Gastrocnemius medialis (tissue), 4 donors: Measurements from ENCODE around the gene SLC27A6. TPM values are rescaled to one million over a fixed set of nuclear protein-coding genes. Genes with fewer than 3 reads are reported as not detected.

Experiments used
- ATAC-seq, 2 donors: fragments of 150-250 bp; one replicate each; pipeline ENCODE4 v1.9.1; 2016
- DNase-seq, 2 donors: peaks; one replicate each; pipeline ENCODE4 v3.0.0-alpha.2; 2019
- H3K27ac ChIP-seq, 4 donors: fragments of 200-600 bp; sonication (generic); 1 replicate in 1 of 4; 2 replicates in 3 of 4; pipeline ENCODE4 v1.5.1; 2016 to 2018; ENCODE audit warnings: mild to moderate bottlenecking in 2 of 4, moderate library complexity in 1 of 4
- H3K27me3 ChIP-seq, 3 donors: fragments of 200-600 bp; sonication (generic) in 2 of 3; 1 replicate in 1 of 3; 2 replicates in 2 of 3; pipeline versions ENCODE4 v1.5.1 to v1.6.0; 2016 to 2019; ENCODE audit warnings: mild to moderate bottlenecking in 1 of 3, moderate library complexity in 1 of 3
- H3K36me3 ChIP-seq, 2 donors: fragments of 200-600 bp; sonication (generic) in 1 of 2; one replicate each; pipeline ENCODE4 v1.5.1; 2017 to 2018
- H3K4me1 ChIP-seq, 2 donors: fragments of 200-600 bp; sonication (generic) in 1 of 2; one replicate each; pipeline ENCODE4 v1.5.1; 2016 to 2017; ENCODE audit warnings: mild to moderate bottlenecking in 2 of 2
- H3K4me3 ChIP-seq, 4 donors: fragments of 200-600 bp; sonication (generic) in 3 of 4; 1 replicate in 1 of 4; 2 replicates in 3 of 4; pipeline ENCODE4 v1.5.1; 2016 to 2019; ENCODE audit warnings: mild to moderate bottlenecking in 2 of 4
- H3K9me3 ChIP-seq, 3 donors: fragments of 200-600 bp; sonication (generic) in 2 of 3; 1 replicate in 1 of 3; 2 replicates in 2 of 3; pipeline ENCODE4 v1.5.1; 2016 to 2019
- POLR2A ChIP-seq, 2 donors: fragments of 450-650 bp; IDR thresholded peaks; one replicate each; pipeline ENCODE4 v1.6.1; 2017; ENCODE audit warnings: antibody characterized with exemption in 2 of 2, mild to moderate bottlenecking in 2 of 2, moderate library complexity in 2 of 2
- in situ Hi-C, 4 donors: fragments of 200-750 bp; cut with MboI; loops; one replicate each; pipeline versions ENCODE4 v1.15.0 to v1.8.0; 2017; ENCODE audit warnings: low sequenced_read_pairs in 4 of 4
- intact Hi-C: fragments of 100-400 bp; cut with DNase I; formaldehyde crosslinking; loops from one replicate; pipeline ENCODE4 v1.15.1; 2023; ENCODE audit warnings: low total_unique reads
- total RNA-seq, 4 donors: library from RNA; depleted of rRNA; stranded (reverse); fragments of >200 nt; gene quantifications; one replicate each; pipeline versions ENCODE4 v1.1.0 to v1.2.3, GENCODE V29; 2016
- TF ChIP-seq, protein P1 (sequence below), 5 experiments: fragments of 450-650 bp in 3 of 5; fragments of 200-600 bp in 2 of 5; sonication (generic) in 2 of 5; IDR thresholded peaks in 4 of 5; conservative IDR thresholded peaks in 1 of 5; 1 replicate in 4 of 5; 2 replicates in 1 of 5; pipeline ENCODE4 v1.5.1; 2016 to 2019; ENCODE audit warnings: antibody characterized with exemption in 5 of 5, mild to moderate bottlenecking in 3 of 5, moderate library complexity in 3 of 5

The SLC27A6 gene
- total RNA-seq, 4 donors from 2014 or later: 0.29 to 2.0 TPM; not detected in 2

DNA sequence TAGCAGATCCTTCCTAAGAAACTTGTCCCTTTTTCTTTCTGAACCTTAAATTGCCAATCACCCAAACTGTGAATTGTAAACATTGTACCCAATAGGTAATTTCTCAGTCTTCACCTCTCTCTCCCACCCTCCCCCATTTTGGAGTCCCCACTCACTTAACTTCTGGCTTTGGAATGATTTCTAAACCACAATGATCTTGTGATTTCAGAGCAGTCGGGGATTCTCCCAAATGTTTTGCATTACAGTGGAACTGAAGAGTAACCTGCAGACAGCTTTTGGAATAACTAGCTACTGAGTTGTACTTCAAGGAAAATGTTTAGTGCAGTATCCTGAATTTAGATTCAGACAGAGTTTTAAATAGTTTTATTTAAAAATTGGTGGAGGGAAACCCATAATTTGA lies 19.2 kb downstream of the SLC27A6 start:
- Histone ChIP-seq H3K27me3 (no peaks in the 10 kb centered on the region), H3K4me3 (no peak overlapping the region), H3K27ac (no peak overlapping the region), H3K9me3 (no peaks in the 10 kb centered on the region), H3K4me1 (no peaks in the 10 kb centered on the region), H3K36me3 (no peaks in the 10 kb centered on the region)
- in situ Hi-C loops (no loop called here), intact Hi-C loops (no loop called here)
- ATAC-seq (no peak), DNase-seq (no peak)
- TF ChIP-seq, protein P1, sequence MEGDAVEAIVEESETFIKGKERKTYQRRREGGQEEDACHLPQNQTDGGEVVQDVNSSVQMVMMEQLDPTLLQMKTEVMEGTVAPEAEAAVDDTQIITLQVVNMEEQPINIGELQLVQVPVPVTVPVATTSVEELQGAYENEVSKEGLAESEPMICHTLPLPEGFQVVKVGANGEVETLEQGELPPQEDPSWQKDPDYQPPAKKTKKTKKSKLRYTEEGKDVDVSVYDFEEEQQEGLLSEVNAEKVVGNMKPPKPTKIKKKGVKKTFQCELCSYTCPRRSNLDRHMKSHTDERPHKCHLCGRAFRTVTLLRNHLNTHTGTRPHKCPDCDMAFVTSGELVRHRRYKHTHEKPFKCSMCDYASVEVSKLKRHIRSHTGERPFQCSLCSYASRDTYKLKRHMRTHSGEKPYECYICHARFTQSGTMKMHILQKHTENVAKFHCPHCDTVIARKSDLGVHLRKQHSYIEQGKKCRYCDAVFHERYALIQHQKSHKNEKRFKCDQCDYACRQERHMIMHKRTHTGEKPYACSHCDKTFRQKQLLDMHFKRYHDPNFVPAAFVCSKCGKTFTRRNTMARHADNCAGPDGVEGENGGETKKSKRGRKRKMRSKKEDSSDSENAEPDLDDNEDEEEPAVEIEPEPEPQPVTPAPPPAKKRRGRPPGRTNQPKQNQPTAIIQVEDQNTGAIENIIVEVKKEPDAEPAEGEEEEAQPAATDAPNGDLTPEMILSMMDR (IDR thresholded peaks at IDR 0.05 in 4 of 5, conservative IDR thresholded peaks at IDR 0.05 in 1 of 5): no peak
- no peak for TF ChIP-seq POLR2A (IDR thresholded peaks at IDR 0.05)

DNA sequence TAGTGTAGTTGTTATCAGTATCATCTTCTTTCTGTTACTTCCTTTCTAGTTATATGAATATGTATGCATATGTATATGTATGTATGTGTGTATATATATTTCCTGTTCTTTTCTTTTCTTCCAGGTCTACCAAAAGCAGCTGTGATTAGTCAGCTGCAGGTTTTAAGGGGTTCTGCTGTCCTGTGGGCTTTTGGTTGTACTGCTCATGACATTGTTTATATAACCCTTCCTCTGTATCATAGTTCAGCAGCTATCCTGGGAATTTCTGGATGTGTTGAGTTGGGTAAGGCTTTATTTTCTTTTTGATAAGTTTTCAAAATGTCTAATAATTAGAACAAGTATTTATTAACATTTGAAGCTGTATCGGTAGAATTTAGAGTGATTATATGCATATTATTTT lies 23.2 kb downstream of the SLC27A6 start:
- no peak overlapping the region for H3K27ac ChIP-seq
- DNase-seq (no peak), ATAC-seq (no peak)
- H3K9me3 ChIP-seq: no peaks in the 10 kb centered on the region
- in situ Hi-C loops (no loop called here), intact Hi-C loops (no loop called here)
- no peaks in the 10 kb centered on the region for H3K4me1 ChIP-seq
- no peak overlapping the region for H3K4me3 ChIP-seq
- TF ChIP-seq, protein P1 (IDR thresholded peaks at IDR 0.05 in 4 of 5, conservative IDR thresholded peaks at IDR 0.05 in 1 of 5): no peak
- no peak for TF ChIP-seq POLR2A (IDR thresholded peaks at IDR 0.05)
- H3K27me3 ChIP-seq: no peaks in the 10 kb centered on the region
- no peaks in the 10 kb centered on the region for H3K36me3 ChIP-seq

GRCh38 chr5:129001841-129002526 lies 36.7 kb downstream of the SLC27A6 start:
- TF ChIP-seq POLR2A (IDR thresholded peaks at IDR 0.05): no peak
- TF ChIP-seq, protein P1 (IDR thresholded peaks at IDR 0.05 in 4 of 5, conservative IDR thresholded peaks at IDR 0.05 in 1 of 5): no peak
- Histone ChIP-seq H3K36me3 (no peaks in the 10 kb centered on the region), H3K4me3 (no peak overlapping the region), H3K4me1 (no peaks in the 10 kb centered on the region), H3K9me3 (no peaks in the 10 kb centered on the region), H3K27me3 (no peaks in the 10 kb centered on the region), H3K27ac (no peak overlapping the region)
- DNase-seq (no peak), ATAC-seq (no peak)
- in situ Hi-C loops (no loop called here), intact Hi-C loops (no loop called here)

GRCh38 chr5:129002527-129002842 lies 37.2 kb downstream of the SLC27A6 start:
- Histone ChIP-seq H3K4me3 (no peak overlapping the region), H3K4me1 (no peaks in the 10 kb centered on the region), H3K36me3 (no peaks in the 10 kb centered on the region), H3K9me3 (no peaks in the 10 kb centered on the region), H3K27me3 (no peaks in the 10 kb centered on the region), H3K27ac (no peak overlapping the region)
- DNase-seq (no peak), ATAC-seq (no peak)
- in situ Hi-C loops (no loop called here), intact Hi-C loops (no loop called here)
- TF ChIP-seq, protein P1 (IDR thresholded peaks at IDR 0.05 in 4 of 5, conservative IDR thresholded peaks at IDR 0.05 in 1 of 5): no peak
- TF ChIP-seq POLR2A (IDR thresholded peaks at IDR 0.05): no peak

DNA sequence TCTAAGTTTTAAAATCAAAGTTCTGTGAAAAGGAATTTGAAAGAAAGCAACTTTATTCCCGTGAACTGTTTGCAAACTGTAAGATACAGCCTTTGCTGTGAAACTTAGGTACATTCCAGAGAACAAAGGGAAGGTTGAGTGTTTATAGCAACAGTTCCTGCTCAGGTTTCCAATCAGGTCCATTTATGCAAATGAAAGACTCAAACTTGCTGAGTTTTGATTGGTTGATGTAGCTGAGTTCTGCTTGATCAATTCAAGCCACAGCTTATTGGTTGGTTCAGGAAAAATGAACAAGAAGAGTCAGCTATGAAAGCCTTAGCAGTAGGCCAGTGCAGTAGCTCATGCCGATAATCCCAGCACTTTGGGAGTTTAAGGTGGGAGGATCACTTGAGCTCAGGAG lies 37.9 kb downstream of the SLC27A6 start:
- H3K27me3 ChIP-seq: no peaks in the 10 kb centered on the region
- H3K27ac ChIP-seq: no peak overlapping the region
- no peaks in the 10 kb centered on the region for H3K9me3 ChIP-seq
- TF ChIP-seq POLR2A (IDR thresholded peaks at IDR 0.05): no peak
- TF ChIP-seq, protein P1 (IDR thresholded peaks at IDR 0.05 in 4 of 5, conservative IDR thresholded peaks at IDR 0.05 in 1 of 5): no peak
- H3K4me1 ChIP-seq: no peaks in the 10 kb centered on the region
- DNase-seq (no peak), ATAC-seq (no peak)
- in situ Hi-C loops (no loop called here), intact Hi-C loops (no loop called here)
- no peaks in the 10 kb centered on the region for H3K36me3 ChIP-seq
- no peak overlapping the region for H3K4me3 ChIP-seq
